Gastrocnemius medialis (tissue), 4 donors: ENCODE results near the gene HMMR. TPM values are rescaled to one million over a fixed set of nuclear protein-coding genes. Genes with fewer than 3 reads are reported as not detected.

ENCODE experiments used
- ATAC-seq, 2 donors: fragments of 150-250 bp; one replicate each; pipeline ENCODE4 v1.9.1; 2016
- DNase-seq, 2 donors: peaks; one replicate each; pipeline ENCODE4 v3.0.0-alpha.2; 2019
- H3K27ac ChIP-seq, 4 donors: fragments of 200-600 bp; sonication (generic); 1 replicate in 1 of 4; 2 replicates in 3 of 4; pipeline ENCODE4 v1.5.1; 2016 to 2018; ENCODE audit warnings: mild to moderate bottlenecking in 2 of 4, moderate library complexity in 1 of 4
- H3K27me3 ChIP-seq, 3 donors: fragments of 200-600 bp; sonication (generic) in 2 of 3; 1 replicate in 1 of 3; 2 replicates in 2 of 3; pipeline versions ENCODE4 v1.5.1 to v1.6.0; 2016 to 2019; ENCODE audit warnings: mild to moderate bottlenecking in 1 of 3, moderate library complexity in 1 of 3
- H3K36me3 ChIP-seq, 2 donors: fragments of 200-600 bp; sonication (generic) in 1 of 2; one replicate each; pipeline ENCODE4 v1.5.1; 2017 to 2018
- H3K4me1 ChIP-seq, 2 donors: fragments of 200-600 bp; sonication (generic) in 1 of 2; one replicate each; pipeline ENCODE4 v1.5.1; 2016 to 2017; ENCODE audit warnings: mild to moderate bottlenecking in 2 of 2
- H3K4me3 ChIP-seq, 4 donors: fragments of 200-600 bp; sonication (generic) in 3 of 4; 1 replicate in 1 of 4; 2 replicates in 3 of 4; pipeline ENCODE4 v1.5.1; 2016 to 2019; ENCODE audit warnings: mild to moderate bottlenecking in 2 of 4
- H3K9me3 ChIP-seq, 3 donors: fragments of 200-600 bp; sonication (generic) in 2 of 3; 1 replicate in 1 of 3; 2 replicates in 2 of 3; pipeline ENCODE4 v1.5.1; 2016 to 2019
- POLR2A ChIP-seq, 2 donors: fragments of 450-650 bp; IDR thresholded peaks; one replicate each; pipeline ENCODE4 v1.6.1; 2017; ENCODE audit warnings: antibody characterized with exemption in 2 of 2, mild to moderate bottlenecking in 2 of 2, moderate library complexity in 2 of 2
- in situ Hi-C, 4 donors: fragments of 200-750 bp; cut with MboI; loops; one replicate each; pipeline versions ENCODE4 v1.15.0 to v1.8.0; 2017; ENCODE audit warnings: low sequenced_read_pairs in 4 of 4
- intact Hi-C: fragments of 100-400 bp; cut with DNase I; formaldehyde crosslinking; loops from one replicate; pipeline ENCODE4 v1.15.1; 2023; ENCODE audit warnings: low total_unique reads
- total RNA-seq, 4 donors: library from RNA; depleted of rRNA; stranded (reverse); fragments of >200 nt; gene quantifications; one replicate each; pipeline versions ENCODE4 v1.1.0 to v1.2.3, GENCODE V29; 2016
- TF ChIP-seq, protein P1 (sequence below), 5 experiments: fragments of 450-650 bp in 3 of 5; fragments of 200-600 bp in 2 of 5; sonication (generic) in 2 of 5; IDR thresholded peaks in 4 of 5; conservative IDR thresholded peaks in 1 of 5; 1 replicate in 4 of 5; 2 replicates in 1 of 5; pipeline ENCODE4 v1.5.1; 2016 to 2019; ENCODE audit warnings: antibody characterized with exemption in 5 of 5, mild to moderate bottlenecking in 3 of 5, moderate library complexity in 3 of 5

Gene HMMR
- total RNA-seq, 4 donors from 2014 or later: 0.12 to 1.3 (median 0.55) TPM

DNA sequence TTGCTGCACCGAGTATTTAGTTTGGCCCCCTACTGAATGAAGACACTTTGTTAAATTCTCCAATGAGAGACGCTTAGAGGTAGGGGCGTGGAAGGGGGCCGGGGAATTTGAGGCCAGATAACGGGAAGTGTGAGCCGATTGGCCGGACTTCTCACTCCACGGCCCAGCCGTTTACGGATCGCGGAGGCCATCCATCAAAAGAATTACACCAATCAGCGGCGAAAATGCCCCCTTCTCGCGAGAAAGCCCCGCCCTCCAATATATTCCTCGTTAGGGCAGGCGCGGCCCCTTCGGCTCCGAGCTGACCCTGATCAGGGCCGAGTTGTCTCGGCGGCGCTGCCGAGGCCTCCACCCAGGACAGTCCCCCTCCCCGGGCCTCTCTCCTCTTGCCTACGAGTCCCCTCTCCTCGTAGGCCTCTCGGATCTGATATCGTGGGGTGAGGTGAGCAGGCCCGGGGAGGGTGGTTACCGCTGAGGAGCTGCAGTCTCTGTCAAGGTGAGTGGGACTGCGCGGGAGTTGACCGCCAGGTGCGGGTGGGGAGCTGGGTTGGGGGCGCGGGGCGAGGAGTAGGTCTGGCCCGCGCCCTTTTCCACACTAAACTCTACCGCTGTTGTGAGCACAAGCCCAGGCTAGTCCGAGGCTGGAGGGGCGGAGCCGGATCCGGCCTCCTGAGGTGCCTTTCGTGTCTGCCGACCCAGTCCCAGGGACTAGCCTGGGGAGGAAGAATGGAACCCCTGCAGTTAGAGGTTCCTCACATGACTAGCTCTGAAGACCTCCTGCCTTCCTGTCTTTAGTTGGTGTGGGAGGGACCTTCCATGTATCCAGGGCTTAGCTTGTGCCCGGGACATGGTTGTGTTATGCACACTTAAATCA, 22.9 kb upstream of the HMMR start, which contains the start of gene CCNG1:
Gene CCNG1, plus strand, starts transcription at position 287 of the 874 bp plus-strand sequence. CDS start 1,662 bp downstream, outside the sequence.
- DNase-seq (peak; percentile 92 to 94), ATAC-seq (peak; percentile 91)
- H3K9me3 ChIP-seq: no peaks in the 10 kb centered on the region
- no peaks in the 10 kb centered on the region for H3K27me3 ChIP-seq
- H3K4me3 ChIP-seq: peak within 1 kb of the TSS; percentile 79 to 100 (median 84)
- peaks cover 0 to 24% of the 10 kb centered on the region in 2 donors for H3K36me3 ChIP-seq
- peaks cover 23 to 47% of the 10 kb centered on the region in 2 donors for H3K4me1 ChIP-seq
- in situ Hi-C loops: no loop called here
- intact Hi-C loops: loop anchor here (1.0 kb wide), 2 partner anchors 23 to 68 kb away; partner anchors contain the start of genes HMMR, MAT2B and NUDCD2
- TF ChIP-seq POLR2A (IDR thresholded peaks at IDR 0.05): peak; percentile 68 to 90
- TF ChIP-seq, protein P1, sequence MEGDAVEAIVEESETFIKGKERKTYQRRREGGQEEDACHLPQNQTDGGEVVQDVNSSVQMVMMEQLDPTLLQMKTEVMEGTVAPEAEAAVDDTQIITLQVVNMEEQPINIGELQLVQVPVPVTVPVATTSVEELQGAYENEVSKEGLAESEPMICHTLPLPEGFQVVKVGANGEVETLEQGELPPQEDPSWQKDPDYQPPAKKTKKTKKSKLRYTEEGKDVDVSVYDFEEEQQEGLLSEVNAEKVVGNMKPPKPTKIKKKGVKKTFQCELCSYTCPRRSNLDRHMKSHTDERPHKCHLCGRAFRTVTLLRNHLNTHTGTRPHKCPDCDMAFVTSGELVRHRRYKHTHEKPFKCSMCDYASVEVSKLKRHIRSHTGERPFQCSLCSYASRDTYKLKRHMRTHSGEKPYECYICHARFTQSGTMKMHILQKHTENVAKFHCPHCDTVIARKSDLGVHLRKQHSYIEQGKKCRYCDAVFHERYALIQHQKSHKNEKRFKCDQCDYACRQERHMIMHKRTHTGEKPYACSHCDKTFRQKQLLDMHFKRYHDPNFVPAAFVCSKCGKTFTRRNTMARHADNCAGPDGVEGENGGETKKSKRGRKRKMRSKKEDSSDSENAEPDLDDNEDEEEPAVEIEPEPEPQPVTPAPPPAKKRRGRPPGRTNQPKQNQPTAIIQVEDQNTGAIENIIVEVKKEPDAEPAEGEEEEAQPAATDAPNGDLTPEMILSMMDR (IDR thresholded peaks at IDR 0.05 in 4 of 5, conservative IDR thresholded peaks at IDR 0.05 in 1 of 5): peak in 3 of 5 experiments; percentile 21 to 39 (median 34)
- H3K27ac ChIP-seq: peak within 1 kb of the TSS; percentile 91 to 100 (median 92)

DNA sequence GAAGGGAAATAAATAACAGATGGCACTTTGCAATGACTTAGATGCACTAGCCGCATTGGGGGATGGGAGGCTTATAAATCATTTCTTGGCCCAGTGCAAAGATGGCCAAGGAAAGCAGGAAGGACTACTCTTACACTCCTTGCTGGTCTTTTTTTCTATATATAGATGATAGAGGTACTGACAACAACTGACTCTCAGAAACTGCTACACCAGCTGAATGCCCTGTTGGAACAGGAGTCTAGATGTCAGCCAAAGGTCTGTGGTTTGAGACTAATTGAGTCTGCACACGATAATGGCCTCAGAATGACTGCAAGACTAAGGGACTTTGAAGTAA, 21.4 kb upstream of the HMMR start:
- TF ChIP-seq, protein P1 (IDR thresholded peaks at IDR 0.05 in 4 of 5, conservative IDR thresholded peaks at IDR 0.05 in 1 of 5): no peak
- TF ChIP-seq POLR2A (IDR thresholded peaks at IDR 0.05): no peak
- intact Hi-C loops: no loop called here
- Histone ChIP-seq H3K27ac (peak overlapping the region; percentile 91 to 100 (median 92)), H3K9me3 (no peaks in the 10 kb centered on the region), H3K27me3 (no peaks in the 10 kb centered on the region), H3K4me3 (peak overlapping the region in 2 of 4 donors; percentile 82 to 100), H3K36me3 (peaks cover 0 to 36% of the 10 kb centered on the region in 2 donors), H3K4me1 (peaks cover 23 to 47% of the 10 kb centered on the region in 2 donors)
- ATAC-seq: peak; percentile 77 to 87
- DNase-seq: peak; percentile 72 to 75
- in situ Hi-C loops: no loop called here

DNA sequence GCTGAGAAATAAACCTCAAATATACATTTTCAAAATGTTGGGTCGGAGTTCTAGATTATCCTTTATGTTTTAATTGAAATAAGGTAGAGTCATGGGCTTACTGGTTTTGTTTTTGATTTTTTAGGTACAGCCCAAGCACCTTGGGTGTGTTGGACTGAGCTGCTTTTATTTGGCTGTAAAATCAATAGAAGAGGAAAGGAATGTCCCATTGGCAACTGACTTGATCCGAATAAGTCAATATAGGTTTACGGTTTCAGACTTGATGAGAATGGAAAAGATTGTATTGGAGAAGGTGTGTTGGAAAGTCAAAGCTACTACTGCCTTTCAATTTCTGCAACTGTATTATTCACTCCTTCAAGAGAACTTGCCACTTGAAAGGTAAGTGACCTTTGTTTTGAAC, 19.5 kb upstream of the HMMR start:
- peaks cover 0 to 48% of the 10 kb centered on the region in 2 donors for H3K36me3 ChIP-seq
- intact Hi-C loops (no loop called here), in situ Hi-C loops (no loop called here)
- peaks cover 33 to 58% of the 10 kb centered on the region in 2 donors for H3K4me1 ChIP-seq
- no peaks in the 10 kb centered on the region for H3K27me3 ChIP-seq
- ATAC-seq (no peak), DNase-seq (no peak)
- H3K4me3 ChIP-seq: no peak overlapping the region
- TF ChIP-seq, protein P1 (IDR thresholded peaks at IDR 0.05 in 4 of 5, conservative IDR thresholded peaks at IDR 0.05 in 1 of 5): no peak
- TF ChIP-seq POLR2A (IDR thresholded peaks at IDR 0.05): no peak
- peak overlapping the region in 3 of 4 donors; percentile 31 to 100 (median 38) for H3K27ac ChIP-seq
- H3K9me3 ChIP-seq: no peaks in the 10 kb centered on the region

DNA sequence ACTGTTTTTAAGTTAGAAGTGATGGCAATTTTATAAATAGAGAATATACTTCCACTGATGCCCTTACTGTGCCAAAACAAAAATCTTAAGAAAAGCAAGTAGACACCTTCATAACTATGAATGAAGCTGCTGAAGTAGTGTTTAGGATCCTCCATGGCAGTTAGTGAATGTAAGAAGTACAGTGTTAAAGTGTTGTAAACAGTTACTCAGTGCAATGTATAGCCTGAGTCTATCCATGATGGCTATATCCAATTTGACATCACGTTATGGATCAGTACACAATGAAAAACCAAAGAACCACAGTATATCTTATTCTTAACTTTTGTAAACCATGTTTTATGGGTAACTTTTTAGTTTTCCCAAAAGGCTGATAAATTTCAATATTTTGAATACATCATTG, 15.9 kb upstream of the HMMR start:
- H3K36me3 ChIP-seq: peaks cover 0 to 67% of the 10 kb centered on the region in 2 donors
- intact Hi-C loops: no loop called here

More for the DNA sequence above, 15.9 kb upstream of the HMMR start:
- in situ Hi-C loops: no loop called here
- Histone ChIP-seq H3K27me3 (no peaks in the 10 kb centered on the region), H3K27ac (no peak overlapping the region), H3K4me3 (no peak overlapping the region), H3K4me1 (peaks cover 25 to 39% of the 10 kb centered on the region in 2 donors), H3K9me3 (no peaks in the 10 kb centered on the region)
- no peak for ATAC-seq
- no peak for DNase-seq
- TF ChIP-seq, protein P1 (IDR thresholded peaks at IDR 0.05 in 4 of 5, conservative IDR thresholded peaks at IDR 0.05 in 1 of 5): no peak
- no peak for TF ChIP-seq POLR2A (IDR thresholded peaks at IDR 0.05)
